ENCODE measurements around the gene PPIB. TPM values are rescaled to one million over a fixed set of nuclear protein-coding genes. Genes with fewer than 3 reads are reported as not detected.
A peak's percentile ranks its signal among the peaks of the same experiment; 100 is the strongest.

Gene PPIB
- total RNA-seq, 1 experiment from 2014 or later: 433 TPM

DNA sequence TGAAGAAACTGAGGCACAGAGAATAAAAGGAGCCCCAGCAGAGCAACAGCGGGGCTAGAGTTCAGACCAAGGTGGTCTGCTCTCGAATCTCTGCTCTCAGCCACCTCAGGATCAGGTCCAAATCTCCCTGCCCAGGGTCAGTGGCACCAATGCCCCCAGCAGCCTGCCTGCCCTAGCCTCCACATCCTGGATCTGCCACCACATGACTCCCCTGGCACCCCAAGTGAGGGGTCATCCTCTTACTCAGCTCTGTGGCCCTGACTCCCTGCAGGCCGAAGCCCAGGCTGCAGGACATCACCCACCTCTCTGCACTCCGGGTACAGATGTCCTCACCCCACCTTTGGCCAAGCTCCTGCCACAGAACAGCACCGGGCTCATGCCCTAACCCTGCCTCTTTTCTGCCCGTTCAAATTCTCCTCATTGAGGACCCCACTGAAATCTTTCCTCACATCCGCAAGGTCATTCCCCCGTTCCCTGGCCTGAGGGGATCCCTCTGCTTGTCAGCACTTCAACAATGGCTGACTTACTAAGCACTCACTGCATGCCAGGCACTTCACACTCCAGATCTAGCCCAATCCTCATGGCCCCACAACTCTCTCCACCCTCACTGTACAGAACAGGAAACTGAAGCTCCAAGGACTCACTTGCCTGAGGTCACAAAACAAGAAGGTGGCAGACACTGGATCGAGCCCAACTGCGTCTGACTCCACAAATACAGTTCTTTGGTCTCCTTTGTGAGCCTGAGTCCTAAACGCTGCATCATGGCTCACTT, 4.3 kb downstream of the PPIB start:
- H4K20me1 ChIP-seq (ENCODE audit: control insufficient read depth, insufficient read depth, insufficient read length): no peaks in the 10 kb centered on the region
- H3K36me3 Mint-ChIP-seq (ENCODE audit: insufficient read depth in 1 of 3, low read depth in 3 of 3): peaks cover 41 to 69% (median 56%) of the 10 kb centered on the region in 3 experiments; a peak in 6 of 7 replicates

More for the DNA sequence above, 4.3 kb downstream of the PPIB start:
- no peak overlapping the region for H4K8ac ChIP-seq (replicated peaks; ENCODE audit: insufficient read length, low read depth, low read length)
- no peaks in the 10 kb centered on the region for H3K27me3 ChIP-seq (ENCODE audit: insufficient read depth, low read length)
- H3K4ac ChIP-seq (ENCODE audit: low read depth, low read length): no peak overlapping the region
- H3K18ac ChIP-seq (ENCODE audit: insufficient read length, low read depth, low read length): no peak overlapping the region
- no peak overlapping the region for H3T11ph ChIP-seq (ENCODE audit: low read length)
- no peak overlapping the region for H4K91ac ChIP-seq (ENCODE audit: insufficient read length, low read depth, low read length)
- no peak overlapping the region for H4K5ac ChIP-seq (ENCODE audit: insufficient read length, low read depth, low read length)
- no peaks in the 10 kb centered on the region for H3K4me1 ChIP-seq (ENCODE audit: insufficient read depth, low read length)
- H3K79me1 ChIP-seq (ENCODE audit: insufficient read depth, low read depth, low read length, poor library complexity, severe bottlenecking): no peaks in the 10 kb centered on the region
- WGBS (ENCODE audit: extremely low coverage, insufficient read length, low lambda C conversion rate): no CpG with 5 or more reads among the region's 11 CpGs
- Mint-ChIP-seq H3K27me3 (ENCODE audit: low read depth) (peaks cover 2% of the 10 kb centered on the region; the same call in 1 of the 2 replicates), H3K9me3 (no peaks in the 10 kb centered on the region; a peak in 1 of 5 replicates), H3K4me1 (peaks cover 12 to 13% of the 10 kb centered on the region in 2 experiments), H3K4me3 (no peak overlapping the region), H3K27ac (peak overlapping the region in 1 of 3 experiments; percentile 3; a peak in 3 of 7 replicates)
- no peak overlapping the region for H2BK12ac ChIP-seq (ENCODE audit: insufficient read length, low read depth, low read length)
- no peak overlapping the region for H2AK5ac ChIP-seq (ENCODE audit: insufficient read length, low read length)
- no peak overlapping the region for H3K27ac ChIP-seq (ENCODE audit: insufficient read length, low read depth, low read length)
- H3K4me2 ChIP-seq (ENCODE audit: insufficient read depth, insufficient read length, low read length): no peak overlapping the region
- H2BK120ac ChIP-seq (ENCODE audit: low read depth, low read length, poor library complexity, severe bottlenecking): no peak overlapping the region
- H3K56ac ChIP-seq (ENCODE audit: insufficient read length, low read depth, low read length): no peak overlapping the region
- no peak overlapping the region for H2AFZ ChIP-seq (ENCODE audit: low read length)
- H2BK15ac ChIP-seq (ENCODE audit: low read depth, low read length): no peak overlapping the region
- no peaks in the 10 kb centered on the region for H3K23me2 ChIP-seq (ENCODE audit: insufficient read length, low read depth, low read length, poor library complexity, severe bottlenecking)
- DNase-seq: no peak
- H3K9me3 ChIP-seq (ENCODE audit: control insufficient read depth, low read depth, low read length): no peaks in the 10 kb centered on the region
- H3K9ac ChIP-seq (ENCODE audit: extremely low read depth, insufficient read length, low read length): no peak overlapping the region
- no peaks in the 10 kb centered on the region; the same call in 1 of the 2 replicates for H3K79me2 ChIP-seq (ENCODE audit: insufficient read depth, low read length)
- TF ChIP-seq, protein P1, sequence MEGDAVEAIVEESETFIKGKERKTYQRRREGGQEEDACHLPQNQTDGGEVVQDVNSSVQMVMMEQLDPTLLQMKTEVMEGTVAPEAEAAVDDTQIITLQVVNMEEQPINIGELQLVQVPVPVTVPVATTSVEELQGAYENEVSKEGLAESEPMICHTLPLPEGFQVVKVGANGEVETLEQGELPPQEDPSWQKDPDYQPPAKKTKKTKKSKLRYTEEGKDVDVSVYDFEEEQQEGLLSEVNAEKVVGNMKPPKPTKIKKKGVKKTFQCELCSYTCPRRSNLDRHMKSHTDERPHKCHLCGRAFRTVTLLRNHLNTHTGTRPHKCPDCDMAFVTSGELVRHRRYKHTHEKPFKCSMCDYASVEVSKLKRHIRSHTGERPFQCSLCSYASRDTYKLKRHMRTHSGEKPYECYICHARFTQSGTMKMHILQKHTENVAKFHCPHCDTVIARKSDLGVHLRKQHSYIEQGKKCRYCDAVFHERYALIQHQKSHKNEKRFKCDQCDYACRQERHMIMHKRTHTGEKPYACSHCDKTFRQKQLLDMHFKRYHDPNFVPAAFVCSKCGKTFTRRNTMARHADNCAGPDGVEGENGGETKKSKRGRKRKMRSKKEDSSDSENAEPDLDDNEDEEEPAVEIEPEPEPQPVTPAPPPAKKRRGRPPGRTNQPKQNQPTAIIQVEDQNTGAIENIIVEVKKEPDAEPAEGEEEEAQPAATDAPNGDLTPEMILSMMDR (conservative IDR thresholded peaks at IDR 0.05): no peak
- H3K14ac ChIP-seq (ENCODE audit: insufficient read depth, low read length): no peak overlapping the region
- no peak overlapping the region for H3K23ac ChIP-seq (ENCODE audit: insufficient read length, low read depth, low read length)
- H2BK20ac ChIP-seq (ENCODE audit: low read depth, low read length, poor library complexity, severe bottlenecking): no peak overlapping the region
- no peak overlapping the region for H2BK5ac ChIP-seq (ENCODE audit: insufficient read length, low read length)
